GM12878 (cell line): ENCODE results near the gene CHST14. TPM values are rescaled to one million over a fixed set of nuclear protein-coding genes. Genes with fewer than 3 reads are reported as not detected.

Experiments
- ATAC-seq: fragments of 200-7000 bp; cut with Tn5 transposase; 3 replicates; pipeline ENCODE4 v1.9.1; 2020; ENCODE audit warnings: mild to moderate bottlenecking, moderate library complexity
- BruUV-seq: library from RNA; stranded (reverse); fragments of 400-500 nt; replicated peaks from 2 replicates; lab custom pipeline; 2021; lab: Mats Ljungman, UMichigan
- CTCF ChIA-PET: fragments of 300-600 bp; sonication (Branson Sonifier 250); formaldehyde crosslinking; extraction: SDS; loops from one replicate; lab custom pipeline; 2021; ENCODE audit warnings: inconsistent platforms; lab: Yijun Ruan, JAX
- POLR2A ChIA-PET: fragments of 350-600 bp; formaldehyde crosslinking; extraction: SDS; loops from one replicate; lab custom pipeline; 2021; ENCODE audit warnings: inconsistent platforms; lab: Charles Lee
- RAD21 ChIA-PET: fragments of 300-600 bp; sonication (Branson Sonifier 250); formaldehyde crosslinking; loops from one replicate; lab custom pipeline; 2023; ENCODE audit warnings: antibody characterized with exemption; ENCODE audit not compliant: unreplicated experiment; lab: Charles Lee
- SMC1A ChIA-PET: fragments of 300-600 bp; sonication (Branson Sonifier 250); formaldehyde crosslinking; loops from one replicate; lab custom pipeline; 2023; ENCODE audit not compliant: unreplicated experiment, uncharacterized antibody; lab: Charles Lee
- DNase-seq: peaks from one replicate; pipeline ENCODE4 v3.0.0-alpha.2; 2011; ENCODE audit warnings: low read depth, low spot score
- FAIRE-seq: peaks from 3 replicates; lab custom pipeline; 2011; peaks lifted over from hg19 to GRCh38; lab: Jason Lieb, UNC
- H2AFZ ChIP-seq: 2 replicates; pipeline ENCODE4 v1.6.0; 2011; ENCODE audit warnings: low read depth, low read length, control low read depth; ENCODE audit not compliant: control insufficient read depth
- H3K27ac ChIP-seq: 2 replicates; pipeline ENCODE4 v1.5.1; 2011; ENCODE audit warnings: control low read depth; ENCODE audit not compliant: control insufficient read depth, insufficient read depth
- H3K27me3 ChIP-seq, 2 experiments: replicated peaks in 1 of 2; 2 replicates each; pipeline versions ENCODE4 v1.6.0 to v1.6.1; 2011; ENCODE audit warnings: low read length in 1 of 2; ENCODE audit not compliant: control insufficient read depth in 2 of 2, insufficient read depth in 2 of 2
- H3K36me3 ChIP-seq, 2 experiments: 2 replicates each; pipeline ENCODE4 v1.5.1; 2011; ENCODE audit warnings: low read length in 1 of 2; ENCODE audit not compliant: control insufficient read depth in 2 of 2, insufficient read depth in 2 of 2
- H3K4me1 ChIP-seq: 2 replicates; pipeline ENCODE4 v1.6.1; 2011; ENCODE audit warnings: mild to moderate bottlenecking, low read length, moderate library complexity, mixed read lengths; ENCODE audit not compliant: control insufficient read depth, insufficient read depth
- H3K4me2 ChIP-seq: 2 replicates; pipeline ENCODE4 v1.6.0; 2011; ENCODE audit warnings: control low read depth; ENCODE audit not compliant: control insufficient read depth, insufficient read depth
- H3K4me3 ChIP-seq: fragments of 200-600 bp; sonication (generic); 2 replicates; pipeline ENCODE4 v1.5.1; 2016
- H3K79me2 ChIP-seq: 2 replicates; pipeline ENCODE4 v1.6.0; 2011; ENCODE audit warnings: low read length; ENCODE audit not compliant: control insufficient read depth, insufficient read depth
- H3K9ac ChIP-seq: 2 replicates; pipeline ENCODE4 v1.8.0; 2011; ENCODE audit warnings: low read length, control low read depth, mixed read lengths; ENCODE audit not compliant: control insufficient read depth, insufficient read depth
- H3K9me3 ChIP-seq: replicated peaks from 3 replicates; pipeline ENCODE4 v1.5.1; 2011; ENCODE audit warnings: mild to moderate bottlenecking, low read length; ENCODE audit not compliant: control insufficient read depth, insufficient read depth
- H4K20me1 ChIP-seq: 2 replicates; pipeline ENCODE4 v1.6.0; 2011; ENCODE audit not compliant: control insufficient read depth, insufficient read depth
- ATF2 ChIP-seq: IDR thresholded peaks from 2 replicates; pipeline ENCODE4 v1.6.1; 2012; ENCODE audit warnings: low read length, inconsistent platforms
- BHLHE40 ChIP-seq, 2 experiments: fragments of 450-650 bp in 1 of 2; IDR thresholded peaks; 2 replicates each; pipeline ENCODE4 v1.6.1; 2011 to 2017; ENCODE audit warnings: low read depth in 2 of 2, borderline replicate concordance in 1 of 2, improper control_type of control experiment in 1 of 2, low read length in 1 of 2, mild to moderate bottlenecking in 1 of 2
- HSF1 ChIP-seq: fragments of 150-350 bp; IDR thresholded peaks from 2 replicates; pipeline ENCODE4 v1.6.1; 2014; ENCODE audit warnings: mild to moderate bottlenecking, low read depth, low read length
- MEF2B ChIP-seq: fragments of 450-650 bp; IDR thresholded peaks from 2 replicates; pipeline ENCODE4 v1.6.1; 2018; ENCODE audit warnings: mild to moderate bottlenecking, moderate library complexity; ENCODE audit not compliant: partially characterized antibody, poor library complexity, severe bottlenecking
- MYC ChIP-seq: IDR thresholded peaks from 2 replicates; pipeline ENCODE4 v1.6.1; 2011; ENCODE audit warnings: mild to moderate bottlenecking, low read length, moderate library complexity, inconsistent platforms; ENCODE audit not compliant: insufficient read depth, insufficient replicate concordance, insufficient read length, severe bottlenecking
- NFXL1 ChIP-seq: fragments of 450-650 bp; IDR thresholded peaks from 2 replicates; pipeline ENCODE4 v1.6.1; 2017; ENCODE audit warnings: antibody characterized with exemption, mild to moderate bottlenecking, borderline replicate concordance
- PRDM15 ChIP-seq: fragments of 450-650 bp; formaldehyde crosslinking; IDR thresholded peaks from 2 replicates; pipeline ENCODE4 v1.4.0; 2020; ENCODE audit warnings: mild to moderate bottlenecking, moderate library complexity
- RUNX3 ChIP-seq: IDR thresholded peaks from 2 replicates; pipeline ENCODE4 v1.6.1; 2012; ENCODE audit warnings: low read length, inconsistent platforms
- SMAD5 ChIP-seq: IDR thresholded peaks from 2 replicates; pipeline ENCODE4 v1.6.1; 2016; ENCODE audit warnings: antibody characterized with exemption, low read depth
- SP1 ChIP-seq: IDR thresholded peaks from one replicate; pipeline ENCODE4 v1.6.1; 2011; ENCODE audit warnings: low read depth, low read length
- ZNF207 ChIP-seq: fragments of 450-650 bp; IDR thresholded peaks from 2 replicates; pipeline ENCODE4 v1.6.1; 2014; ENCODE audit warnings: antibody characterized with exemption, mild to moderate bottlenecking, borderline replicate concordance
- ZNF274 ChIP-seq: IDR thresholded peaks from one replicate; pipeline ENCODE4 v1.8.0; 2011; ENCODE audit not compliant: insufficient read length, insufficient read depth
- WGBS: methylation state at CpG from one replicate; pipeline ENCODE4 v1.1.6; 2016; ENCODE audit warnings: low lambda C conversion rate; ENCODE audit not compliant: insufficient replicate concordance, insufficient coverage; ENCODE audit errors: missing lambda C conversion rate; 5-methylcytosine and 5-hydroxymethylcytosine counted together
- in situ Hi-C: fragments of 300-500 bp; cut with MboI; formaldehyde crosslinking; loops from 9 replicates; pipeline ENCODE4 v1.14.3; 2018; ENCODE audit warnings: mixed read lengths
- intact Hi-C: fragments of 100-400 bp; cut with micrococcal nuclease; formaldehyde crosslinking; loops from one replicate; pipeline ENCODE4 v1.14.2; 2022; ENCODE audit not compliant: unreplicated experiment
- polyA plus RNA-seq, 11 experiments: library from polyadenylated mRNA; depleted of rRNA in 4 of 11; unstranded in 6 of 11; stranded (reverse) in 5 of 11; fragments of >200 nt; fragmentation: Nextera tagmentation in 4 of 11; fragmentation: Illumina TruSeq in 1 of 11; extraction: Ambion mirVana in 4 of 11; extraction: Trizol in 1 of 11; gene quantifications; 1 replicate in 1 of 11; 2 replicates in 10 of 11; pipeline versions ENCODE4 v1.2.1 to v1.2.3, GENCODE V29; 2011 to 2016; ENCODE audit warnings: inconsistent platforms in 2 of 11, missing spikeins in 2 of 11, low read depth in 1 of 11
- total RNA-seq, 4 experiments: library from RNA; depleted of rRNA in 3 of 4; stranded (reverse); fragments of >200 nt in 3 of 4; fragmentation: Illumina TruSeq in 1 of 4; extraction: Trizol in 1 of 4; gene quantifications; 2 replicates each; pipeline versions ENCODE4 v1.2.1 to v1.2.3, GENCODE V29; 2013 to 2021
- TF ChIP-seq, protein P1 (sequence below): IDR thresholded peaks from 2 replicates; pipeline ENCODE4 v1.6.1; 2012; ENCODE audit warnings: mild to moderate bottlenecking, low read depth, low read length

CHST14 gene
- total and polyA plus RNA-seq, 10 of the 15 experiments (the other 5 are each of a cell fraction or from before 2014, with no cell fraction given), result 1.3 to 12.8 (median 6.2) TPM

DNA sequence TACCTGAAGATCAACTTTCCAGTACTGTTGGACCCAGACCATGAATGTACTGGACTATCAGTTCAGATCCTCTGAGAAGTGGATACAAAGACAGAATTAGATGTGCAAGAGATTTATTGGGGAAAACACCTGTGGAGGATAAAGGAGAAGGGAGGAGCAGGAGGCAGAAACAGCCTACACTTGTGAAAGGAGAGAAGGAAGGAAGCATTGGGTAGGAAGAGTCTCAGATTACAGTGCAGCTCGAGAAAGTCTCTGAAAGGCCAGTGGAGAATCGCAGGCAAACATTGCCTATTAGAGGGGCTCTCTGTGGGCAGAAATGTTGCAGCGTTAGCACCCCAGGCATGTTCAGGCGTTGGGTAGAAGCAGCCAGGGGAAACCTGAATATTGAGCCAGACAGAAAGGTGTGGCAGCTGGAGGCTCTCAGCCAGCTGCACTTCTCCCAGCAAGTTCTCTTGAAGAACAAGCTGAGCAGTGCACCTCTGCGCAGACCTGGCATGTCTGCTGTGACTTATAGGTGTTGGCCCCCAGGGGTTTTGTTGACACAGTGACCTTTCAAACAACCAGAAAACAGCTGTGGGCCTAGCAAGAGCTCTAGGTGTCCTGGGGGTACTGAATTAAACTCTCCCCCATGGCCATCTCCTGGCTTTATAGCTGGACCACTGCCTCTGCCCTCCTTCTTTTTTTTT is 7.0 kb downstream of the CHST14 start:
- H2AFZ ChIP-seq, result no peak overlapping the region
- no peak for FAIRE-seq
- intact Hi-C loops (no loop called here), in situ Hi-C loops (no loop called here)
- H4K20me1 ChIP-seq, result no peaks in the 10 kb centered on the region
- H3K27me3 ChIP-seq, result no peaks in the 10 kb centered on the region
- DNase-seq, result no peak
- ChIA-PET RAD21 (no interaction called here), SMC1A (no interaction called here), CTCF (interaction anchor here (0.7 to 1.9 kb wide), 3 partner anchors 9 to 38 kb away, joined by 3 to 4 read pairs (median 3); no protein-coding TSS in a partner anchor), POLR2A (interaction anchor here (0.6 to 0.7 kb wide), 2 partner anchors 47 to 72 kb away, joined by 4 to 6 read pairs; partner anchors contain the start of gene IVD)
- no peaks in the 10 kb centered on the region for H3K9me3 ChIP-seq
- no peak for ATAC-seq
- no peak overlapping the region for H3K27ac ChIP-seq
- H3K79me2 ChIP-seq, result no peaks in the 10 kb centered on the region
- TF ChIP-seq, protein P1, sequence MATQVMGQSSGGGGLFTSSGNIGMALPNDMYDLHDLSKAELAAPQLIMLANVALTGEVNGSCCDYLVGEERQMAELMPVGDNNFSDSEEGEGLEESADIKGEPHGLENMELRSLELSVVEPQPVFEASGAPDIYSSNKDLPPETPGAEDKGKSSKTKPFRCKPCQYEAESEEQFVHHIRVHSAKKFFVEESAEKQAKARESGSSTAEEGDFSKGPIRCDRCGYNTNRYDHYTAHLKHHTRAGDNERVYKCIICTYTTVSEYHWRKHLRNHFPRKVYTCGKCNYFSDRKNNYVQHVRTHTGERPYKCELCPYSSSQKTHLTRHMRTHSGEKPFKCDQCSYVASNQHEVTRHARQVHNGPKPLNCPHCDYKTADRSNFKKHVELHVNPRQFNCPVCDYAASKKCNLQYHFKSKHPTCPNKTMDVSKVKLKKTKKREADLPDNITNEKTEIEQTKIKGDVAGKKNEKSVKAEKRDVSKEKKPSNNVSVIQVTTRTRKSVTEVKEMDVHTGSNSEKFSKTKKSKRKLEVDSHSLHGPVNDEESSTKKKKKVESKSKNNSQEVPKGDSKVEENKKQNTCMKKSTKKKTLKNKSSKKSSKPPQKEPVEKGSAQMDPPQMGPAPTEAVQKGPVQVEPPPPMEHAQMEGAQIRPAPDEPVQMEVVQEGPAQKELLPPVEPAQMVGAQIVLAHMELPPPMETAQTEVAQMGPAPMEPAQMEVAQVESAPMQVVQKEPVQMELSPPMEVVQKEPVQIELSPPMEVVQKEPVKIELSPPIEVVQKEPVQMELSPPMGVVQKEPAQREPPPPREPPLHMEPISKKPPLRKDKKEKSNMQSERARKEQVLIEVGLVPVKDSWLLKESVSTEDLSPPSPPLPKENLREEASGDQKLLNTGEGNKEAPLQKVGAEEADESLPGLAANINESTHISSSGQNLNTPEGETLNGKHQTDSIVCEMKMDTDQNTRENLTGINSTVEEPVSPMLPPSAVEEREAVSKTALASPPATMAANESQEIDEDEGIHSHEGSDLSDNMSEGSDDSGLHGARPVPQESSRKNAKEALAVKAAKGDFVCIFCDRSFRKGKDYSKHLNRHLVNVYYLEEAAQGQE, result no peak
- TF ChIP-seq SMAD5 (no peak), SP1 (no peak), ZNF274 (no peak), MEF2B (no peak), BHLHE40 (IDR thresholded peaks at IDR 0.05; ENCODE audit: borderline replicate concordance in 1 of 2, low read depth in 2 of 2, low read length in 1 of 2) (no peak), MYC (no peak), ATF2 (no peak), HSF1 (no peak), PRDM15 (CRISPR knock-in tag) (no peak), RUNX3 (no peak), NFXL1 (no peak), ZNF207 (no peak)
- H3K4me2 ChIP-seq, result no peak overlapping the region
- H3K4me1 ChIP-seq, result no peaks in the 10 kb centered on the region
- no peaks in the 10 kb centered on the region for H3K36me3 ChIP-seq
- no peak overlapping the region for H3K4me3 ChIP-seq
- BruUV-seq, result no TSS peak
- H3K9ac ChIP-seq, result no peak overlapping the region
- WGBS, result 47% methylated on average over 5 of the region's 5 CpGs
